GM23338 (cell line): ENCODE results near the gene HIVEP3. TPM values are rescaled to one million over a fixed set of nuclear protein-coding genes. Genes with fewer than 3 reads are reported as not detected.

Source experiments
- ATAC-seq: fragments of 200-7000 bp; cut with Tn5 transposase; 3 replicates; pipeline ENCODE4 v1.9.1; 2020
- DNase-seq: peaks from one replicate; pipeline ENCODE4 v3.0.0-alpha.2; 2015; ENCODE audit warnings: low spot score
- H2AFZ ChIP-seq: fragments of 200-600 bp; sonication (generic); 2 replicates; pipeline ENCODE4 v1.8.0; 2016; ENCODE audit warnings: antibody characterized with exemption, mild to moderate bottlenecking, moderate library complexity
- H3F3A ChIP-seq: fragments of 200-600 bp; sonication (generic); replicated peaks from 2 replicates; pipeline ENCODE4 v1.8.0; 2017; ENCODE audit warnings: antibody characterized with exemption, mixed run types, low read depth
- H3K27ac ChIP-seq: fragments of 200-600 bp; sonication (generic); 2 replicates; pipeline ENCODE4 v1.6.1; 2016; ENCODE audit warnings: low read depth
- H3K27me3 ChIP-seq: fragments of 200-600 bp; sonication (generic); 2 replicates; pipeline ENCODE4 v1.8.0; 2016; ENCODE audit warnings: mild to moderate bottlenecking, mixed run types, moderate library complexity; ENCODE audit not compliant: insufficient read depth
- H3K36me3 ChIP-seq: fragments of 200-600 bp; sonication (generic); 2 replicates; pipeline ENCODE4 v1.8.0; 2016; ENCODE audit warnings: mild to moderate bottlenecking; ENCODE audit not compliant: insufficient read depth
- H3K4me1 ChIP-seq: fragments of 200-600 bp; sonication (generic); 2 replicates; pipeline ENCODE4 v1.8.0; 2016; ENCODE audit warnings: mild to moderate bottlenecking, moderate library complexity; ENCODE audit not compliant: insufficient read depth
- H3K4me2 ChIP-seq: fragments of 200-600 bp; sonication (generic); 2 replicates; pipeline ENCODE4 v1.7.1; 2017; ENCODE audit warnings: mixed run types
- H3K4me3 ChIP-seq: fragments of 200-600 bp; sonication (generic); 2 replicates; pipeline ENCODE4 v1.6.1; 2016; ENCODE audit warnings: mixed run types
- H3K79me2 ChIP-seq: fragments of 200-600 bp; sonication (generic); replicated peaks from 2 replicates; pipeline ENCODE4 v1.8.0; 2017; ENCODE audit warnings: mild to moderate bottlenecking; ENCODE audit not compliant: insufficient read depth
- H3K9me2 ChIP-seq: fragments of 200-600 bp; sonication (generic); 2 replicates; pipeline ENCODE4 v1.8.0; 2017; ENCODE audit not compliant: insufficient read depth
- H4K20me1 ChIP-seq: fragments of 200-600 bp; sonication (generic); replicated peaks from 2 replicates; pipeline ENCODE4 v1.8.0; 2017; ENCODE audit warnings: mild to moderate bottlenecking; ENCODE audit not compliant: insufficient read depth
- H3K27ac Mint-ChIP-seq: 2 replicates; pipeline ENCODE4 v1.8.0; 2020; ENCODE audit warnings: inconsistent platforms, mild to moderate bottlenecking, moderate library complexity, mixed read lengths
- H3K27me3 Mint-ChIP-seq: 3 replicates; pipeline ENCODE4 v1.8.0; 2022; ENCODE audit warnings: low read depth, mild to moderate bottlenecking, moderate library complexity, mixed read lengths, inconsistent platforms; ENCODE audit not compliant: insufficient read depth, poor library complexity
- H3K36me3 Mint-ChIP-seq: 3 replicates; pipeline ENCODE4 v1.8.0; 2021; ENCODE audit warnings: low read depth, mild to moderate bottlenecking, inconsistent platforms, moderate library complexity, mixed read lengths
- H3K4me1 Mint-ChIP-seq: 3 replicates; pipeline ENCODE4 v1.8.0; 2020; ENCODE audit warnings: mild to moderate bottlenecking, inconsistent platforms, mixed read lengths
- H3K4me3 Mint-ChIP-seq: 3 replicates; pipeline ENCODE4 v1.8.0; 2021; ENCODE audit warnings: moderate library complexity, mild to moderate bottlenecking, inconsistent platforms, mixed read lengths
- H3K9me3 Mint-ChIP-seq: 3 replicates; pipeline ENCODE4 v1.8.0; 2020; ENCODE audit warnings: moderate library complexity, mild to moderate bottlenecking, inconsistent platforms, mixed read lengths
- CREB1 ChIP-seq: fragments of 250-450 bp; sonication (Bioruptor Pico); IDR thresholded peaks from 2 replicates; pipeline ENCODE4 v1.5.0; 2020; ENCODE audit warnings: low read depth, mild to moderate bottlenecking, moderate library complexity
- EZH2phosphoT487 ChIP-seq: fragments of 200-600 bp; sonication (generic); IDR thresholded peaks from one replicate; pipeline ENCODE4 v1.8.1; 2018; ENCODE audit warnings: antibody characterized with exemption; ENCODE audit not compliant: unreplicated experiment
- ZNF114 ChIP-seq: fragments of 250-450 bp; sonication (Bioruptor Pico); IDR thresholded peaks from 2 replicates; pipeline ENCODE4 v1.5.0; 2020; ENCODE audit warnings: mild to moderate bottlenecking, moderate library complexity
- polyA plus RNA-seq: library from polyadenylated mRNA; unstranded; fragments of >200 nt; fragmentation: Nextera tagmentation; extraction: Ambion mirVana; gene quantifications from 2 replicates; pipeline ENCODE4 v1.2.1, GENCODE V29; 2016
- total RNA-seq: library from RNA; depleted of rRNA; stranded (reverse); fragments of >200 nt; shearing (Covaris generic); gene quantifications from 2 replicates; pipeline ENCODE4 v1.2.3, GENCODE V29; 2014
- TF ChIP-seq, protein P1 (sequence below): fragments of 250-450 bp; sonication (Bioruptor Pico); IDR thresholded peaks from 2 replicates; pipeline ENCODE4 v1.5.0; 2020; ENCODE audit warnings: mild to moderate bottlenecking, moderate library complexity
- TF ChIP-seq, protein P2 (sequence below), 2 experiments: fragments of 200-600 bp in 1 of 2; sonication (generic) in 1 of 2; conservative IDR thresholded peaks; 2 replicates each; pipeline versions ENCODE4 v1.5.1 to v1.6.1; 2016 to 2017; ENCODE audit warnings: antibody characterized with exemption in 2 of 2, low read depth in 2 of 2, mild to moderate bottlenecking in 2 of 2, moderate library complexity in 1 of 2

The HIVEP3 gene
- total and polyA plus RNA-seq, 2 experiments from 2014 or later = 0.14 to 0.24 TPM

DNA sequence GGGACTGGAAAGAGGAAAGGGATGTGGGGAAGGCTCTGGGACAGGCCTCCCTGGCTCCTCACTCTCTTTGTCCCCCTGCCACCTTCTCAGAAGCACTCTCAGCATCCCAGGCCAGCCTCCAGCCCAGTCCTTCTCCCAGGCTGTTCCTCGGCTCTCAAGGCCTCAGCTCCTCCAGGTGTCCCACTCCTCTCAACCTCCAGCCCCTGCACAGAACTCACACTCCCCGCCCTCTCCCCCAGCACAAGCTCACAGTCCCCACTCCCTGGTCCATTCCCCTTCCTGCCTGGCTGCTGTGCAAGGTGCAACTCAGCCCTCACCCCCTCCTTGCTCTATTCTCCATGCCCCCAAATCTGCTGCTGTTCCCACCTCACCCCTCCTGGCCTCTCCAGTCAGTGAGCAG lies 185.0 kb downstream of the HIVEP3 start (continued):
- TF ChIP-seq, protein P1, sequence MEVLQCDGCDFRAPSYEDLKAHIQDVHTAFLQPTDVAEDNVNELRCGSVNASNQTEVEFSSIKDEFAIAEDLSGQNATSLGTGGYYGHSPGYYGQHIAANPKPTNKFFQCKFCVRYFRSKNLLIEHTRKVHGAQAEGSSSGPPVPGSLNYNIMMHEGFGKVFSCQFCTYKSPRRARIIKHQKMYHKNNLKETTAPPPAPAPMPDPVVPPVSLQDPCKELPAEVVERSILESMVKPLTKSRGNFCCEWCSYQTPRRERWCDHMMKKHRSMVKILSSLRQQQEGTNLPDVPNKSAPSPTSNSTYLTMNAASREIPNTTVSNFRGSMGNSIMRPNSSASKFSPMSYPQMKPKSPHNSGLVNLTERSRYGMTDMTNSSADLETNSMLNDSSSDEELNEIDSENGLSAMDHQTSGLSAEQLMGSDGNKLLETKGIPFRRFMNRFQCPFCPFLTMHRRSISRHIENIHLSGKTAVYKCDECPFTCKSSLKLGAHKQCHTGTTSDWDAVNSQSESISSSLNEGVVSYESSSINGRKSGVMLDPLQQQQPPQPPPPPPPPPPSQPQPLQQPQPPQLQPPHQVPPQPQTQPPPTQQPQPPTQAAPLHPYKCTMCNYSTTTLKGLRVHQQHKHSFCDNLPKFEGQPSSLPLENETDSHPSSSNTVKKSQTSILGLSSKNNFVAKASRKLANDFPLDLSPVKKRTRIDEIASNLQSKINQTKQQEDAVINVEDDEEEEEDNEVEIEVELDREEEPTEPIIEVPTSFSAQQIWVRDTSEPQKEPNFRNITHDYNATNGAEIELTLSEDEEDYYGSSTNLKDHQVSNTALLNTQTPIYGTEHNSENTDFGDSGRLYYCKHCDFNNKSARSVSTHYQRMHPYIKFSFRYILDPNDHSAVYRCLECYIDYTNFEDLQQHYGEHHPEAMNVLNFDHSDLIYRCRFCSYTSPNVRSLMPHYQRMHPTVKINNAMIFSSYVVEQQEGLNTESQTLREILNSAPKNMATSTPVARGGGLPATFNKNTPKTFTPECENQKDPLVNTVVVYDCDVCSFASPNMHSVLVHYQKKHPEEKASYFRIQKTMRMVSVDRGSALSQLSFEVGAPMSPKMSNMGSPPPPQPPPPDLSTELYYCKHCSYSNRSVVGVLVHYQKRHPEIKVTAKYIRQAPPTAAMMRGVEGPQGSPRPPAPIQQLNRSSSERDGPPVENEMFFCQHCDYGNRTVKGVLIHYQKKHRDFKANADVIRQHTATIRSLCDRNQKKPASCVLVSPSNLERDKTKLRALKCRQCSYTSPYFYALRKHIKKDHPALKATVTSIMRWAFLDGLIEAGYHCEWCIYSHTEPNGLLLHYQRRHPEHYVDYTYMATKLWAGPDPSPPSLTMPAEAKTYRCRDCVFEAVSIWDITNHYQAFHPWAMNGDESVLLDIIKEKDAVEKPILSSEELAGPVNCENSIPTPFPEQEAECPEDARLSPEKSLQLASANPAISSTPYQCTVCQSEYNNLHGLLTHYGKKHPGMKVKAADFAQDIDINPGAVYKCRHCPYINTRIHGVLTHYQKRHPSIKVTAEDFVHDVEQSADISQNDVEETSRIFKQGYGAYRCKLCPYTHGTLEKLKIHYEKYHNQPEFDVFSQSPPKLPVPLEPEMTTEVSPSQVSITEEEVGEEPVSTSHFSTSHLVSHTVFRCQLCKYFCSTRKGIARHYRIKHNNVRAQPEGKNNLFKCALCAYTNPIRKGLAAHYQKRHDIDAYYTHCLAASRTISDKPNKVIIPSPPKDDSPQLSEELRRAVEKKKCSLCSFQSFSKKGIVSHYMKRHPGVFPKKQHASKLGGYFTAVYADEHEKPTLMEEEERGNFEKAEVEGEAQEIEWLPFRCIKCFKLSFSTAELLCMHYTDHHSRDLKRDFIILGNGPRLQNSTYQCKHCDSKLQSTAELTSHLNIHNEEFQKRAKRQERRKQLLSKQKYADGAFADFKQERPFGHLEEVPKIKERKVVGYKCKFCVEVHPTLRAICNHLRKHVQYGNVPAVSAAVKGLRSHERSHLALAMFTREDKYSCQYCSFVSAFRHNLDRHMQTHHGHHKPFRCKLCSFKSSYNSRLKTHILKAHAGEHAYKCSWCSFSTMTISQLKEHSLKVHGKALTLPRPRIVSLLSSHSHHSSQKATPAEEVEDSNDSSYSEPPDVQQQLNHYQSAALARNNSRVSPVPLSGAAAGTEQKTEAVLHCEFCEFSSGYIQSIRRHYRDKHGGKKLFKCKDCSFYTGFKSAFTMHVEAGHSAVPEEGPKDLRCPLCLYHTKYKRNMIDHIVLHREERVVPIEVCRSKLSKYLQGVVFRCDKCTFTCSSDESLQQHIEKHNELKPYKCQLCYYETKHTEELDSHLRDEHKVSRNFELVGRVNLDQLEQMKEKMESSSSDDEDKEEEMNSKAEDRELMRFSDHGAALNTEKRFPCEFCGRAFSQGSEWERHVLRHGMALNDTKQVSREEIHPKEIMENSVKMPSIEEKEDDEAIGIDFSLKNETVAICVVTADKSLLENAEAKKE (CRISPR knock-in tag) = no peak
- TF ChIP-seq, protein P2, sequence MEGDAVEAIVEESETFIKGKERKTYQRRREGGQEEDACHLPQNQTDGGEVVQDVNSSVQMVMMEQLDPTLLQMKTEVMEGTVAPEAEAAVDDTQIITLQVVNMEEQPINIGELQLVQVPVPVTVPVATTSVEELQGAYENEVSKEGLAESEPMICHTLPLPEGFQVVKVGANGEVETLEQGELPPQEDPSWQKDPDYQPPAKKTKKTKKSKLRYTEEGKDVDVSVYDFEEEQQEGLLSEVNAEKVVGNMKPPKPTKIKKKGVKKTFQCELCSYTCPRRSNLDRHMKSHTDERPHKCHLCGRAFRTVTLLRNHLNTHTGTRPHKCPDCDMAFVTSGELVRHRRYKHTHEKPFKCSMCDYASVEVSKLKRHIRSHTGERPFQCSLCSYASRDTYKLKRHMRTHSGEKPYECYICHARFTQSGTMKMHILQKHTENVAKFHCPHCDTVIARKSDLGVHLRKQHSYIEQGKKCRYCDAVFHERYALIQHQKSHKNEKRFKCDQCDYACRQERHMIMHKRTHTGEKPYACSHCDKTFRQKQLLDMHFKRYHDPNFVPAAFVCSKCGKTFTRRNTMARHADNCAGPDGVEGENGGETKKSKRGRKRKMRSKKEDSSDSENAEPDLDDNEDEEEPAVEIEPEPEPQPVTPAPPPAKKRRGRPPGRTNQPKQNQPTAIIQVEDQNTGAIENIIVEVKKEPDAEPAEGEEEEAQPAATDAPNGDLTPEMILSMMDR (conservative IDR thresholded peaks at IDR 0.05; ENCODE audit: low read depth in 2 of 2) = no peak
- TF ChIP-seq EZH2phosphoT487 (no peak), ZNF114 (CRISPR knock-in tag) (no peak), CREB1 (CRISPR knock-in tag) (no peak)

DNA sequence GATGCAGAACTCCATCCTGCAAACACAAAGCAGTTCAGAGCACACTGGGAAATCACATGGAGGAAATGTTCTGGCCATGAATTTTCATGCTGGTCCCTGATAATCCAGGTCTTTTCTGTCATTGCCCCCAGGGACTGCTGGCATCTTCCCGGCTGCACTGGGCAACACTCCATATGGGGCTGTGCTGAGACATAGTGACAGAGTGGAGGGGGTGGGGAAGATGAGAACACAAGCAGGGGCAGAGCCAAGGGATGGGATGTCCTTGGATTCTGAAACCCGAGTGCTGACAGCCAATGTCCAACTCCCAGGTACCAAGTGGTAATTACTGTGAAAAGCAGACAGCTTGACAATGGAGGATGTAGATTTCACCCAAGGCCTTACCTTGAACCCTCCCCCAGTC lies 185.7 kb downstream of the HIVEP3 start:
- Histone ChIP-seq H3K27ac (no peak overlapping the region), H3K4me2 (no peak overlapping the region), H3K4me1 (no peaks in the 10 kb centered on the region), H3K4me3 (no peak overlapping the region), H3K36me3 (no peaks in the 10 kb centered on the region), H3F3A (no peaks in the 10 kb centered on the region), H3K27me3 (no peaks in the 10 kb centered on the region), H4K20me1 (no peaks in the 10 kb centered on the region), H2AFZ (no peak overlapping the region), H3K9me2 (no peaks in the 10 kb centered on the region), H3K79me2 (no peaks in the 10 kb centered on the region)
- DNase-seq = no peak
- no peaks in the 10 kb centered on the region for H3K36me3 Mint-ChIP-seq
- no peak overlapping the region for H3K27ac Mint-ChIP-seq
- peaks cover 3% of the 10 kb centered on the region for H3K27me3 Mint-ChIP-seq
- peaks cover 5% of the 10 kb centered on the region for H3K4me1 Mint-ChIP-seq
- no peaks in the 10 kb centered on the region for H3K9me3 Mint-ChIP-seq
- no peak for TF ChIP-seq EZH2phosphoT487
- TF ChIP-seq, protein P1 (CRISPR knock-in tag) = no peak
- no peak for TF ChIP-seq ZNF114 (CRISPR knock-in tag)
- ATAC-seq = no peak
- H3K4me3 Mint-ChIP-seq = no peak overlapping the region
